SU-DHL-6 (cell line): ENCODE measurements around the gene CNKSR1.

Experiments used
- H2AFZ ChIP-seq: fragments of 200-600 bp; sonication (generic); 2 replicates; pipeline ENCODE4 v1.6.1; 2014; ENCODE audit warnings: low read depth, mild to moderate bottlenecking, moderate library complexity, mixed read lengths, antibody characterized with exemption, low read length; ENCODE audit not compliant: severe bottlenecking
- H3F3A ChIP-seq: fragments of 200-600 bp; shearing (Covaris generic); 2 replicates; pipeline ENCODE4 v1.6.0; 2016; ENCODE audit warnings: antibody characterized with exemption, mild to moderate bottlenecking; ENCODE audit not compliant: insufficient read depth
- H3K27ac ChIP-seq: fragments of 200-600 bp; sonication (generic); 2 replicates; pipeline ENCODE4 v1.5.1; 2016; ENCODE audit warnings: low read depth, mild to moderate bottlenecking, low read length, moderate library complexity, mixed read lengths
- H3K27me3 ChIP-seq: fragments of 200-600 bp; sonication (generic), shearing (Covaris generic); 2 replicates; pipeline ENCODE4 v1.6.0; 2014; ENCODE audit warnings: mild to moderate bottlenecking, low read length
- H3K36me3 ChIP-seq: fragments of 200-600 bp; sonication (generic); 2 replicates; pipeline ENCODE4 v1.6.1; 2014; ENCODE audit warnings: mild to moderate bottlenecking, low read length, mixed read lengths
- H3K4me2 ChIP-seq: fragments of 300-600, 200-600 bp; shearing (Covaris generic), sonication (generic); 2 replicates; pipeline ENCODE4 v1.6.0; 2014; ENCODE audit warnings: low read length, low read depth, mild to moderate bottlenecking; ENCODE audit not compliant: poor library complexity, severe bottlenecking
- H3K4me3 ChIP-seq: fragments of 200-600 bp; sonication (generic); 2 replicates; pipeline ENCODE4 v1.5.1; 2014; ENCODE audit warnings: antibody characterized with exemption, low read length, mild to moderate bottlenecking, mixed read lengths; ENCODE audit not compliant: insufficient read depth, poor library complexity, severe bottlenecking
- H3K79me2 ChIP-seq: fragments of 200-600 bp; sonication (generic); 2 replicates; pipeline ENCODE4 v1.6.1; 2014; ENCODE audit warnings: mild to moderate bottlenecking, low read length, moderate library complexity; ENCODE audit not compliant: insufficient read depth
- H3K9ac ChIP-seq: fragments of 200-600 bp; sonication (generic); 2 replicates; pipeline ENCODE4 v1.7.0; 2014; ENCODE audit warnings: mild to moderate bottlenecking, low read length
- H3K9me2 ChIP-seq: fragments of 200-600 bp; sonication (generic); replicated peaks from 2 replicates; pipeline ENCODE4 v1.6.1; 2014; ENCODE audit warnings: low read length; ENCODE audit not compliant: insufficient read depth
- H3K9me3 ChIP-seq: fragments of 200-600 bp; sonication (generic); 2 replicates; pipeline ENCODE4 v1.6.1; 2014; ENCODE audit warnings: low read length, mixed read lengths; ENCODE audit not compliant: insufficient read depth
- H4K20me1 ChIP-seq: fragments of 200-600 bp; sonication (generic); 2 replicates; pipeline ENCODE4 v1.6.1; 2014; ENCODE audit warnings: low read depth, mild to moderate bottlenecking, antibody characterized with exemption, low read length, moderate library complexity, mixed read lengths
- EZH2phosphoT487 ChIP-seq: fragments of 200-600 bp; sonication (generic), shearing (Covaris generic); conservative IDR thresholded peaks from 2 replicates; pipeline ENCODE4 v1.6.1; 2018; ENCODE audit warnings: mild to moderate bottlenecking, antibody characterized with exemption, low read length, moderate library complexity, mixed read lengths
- TF ChIP-seq, protein P1 (sequence below): fragments of 200-600 bp; sonication (generic); IDR thresholded peaks from one replicate; pipeline ENCODE4 v1.5.1; 2017; ENCODE audit warnings: antibody characterized with exemption, mild to moderate bottlenecking, low read length, moderate library complexity; ENCODE audit not compliant: insufficient read depth, poor library complexity, severe bottlenecking

CNKSR1 gene

GRCh38 chr1:26200413-26200812 is 23.1 kb downstream of the CNKSR1 start:
- no peaks in the 10 kb centered on the region for H4K20me1 ChIP-seq
- H3K27me3 ChIP-seq = no peaks in the 10 kb centered on the region
- TF ChIP-seq, protein P1, sequence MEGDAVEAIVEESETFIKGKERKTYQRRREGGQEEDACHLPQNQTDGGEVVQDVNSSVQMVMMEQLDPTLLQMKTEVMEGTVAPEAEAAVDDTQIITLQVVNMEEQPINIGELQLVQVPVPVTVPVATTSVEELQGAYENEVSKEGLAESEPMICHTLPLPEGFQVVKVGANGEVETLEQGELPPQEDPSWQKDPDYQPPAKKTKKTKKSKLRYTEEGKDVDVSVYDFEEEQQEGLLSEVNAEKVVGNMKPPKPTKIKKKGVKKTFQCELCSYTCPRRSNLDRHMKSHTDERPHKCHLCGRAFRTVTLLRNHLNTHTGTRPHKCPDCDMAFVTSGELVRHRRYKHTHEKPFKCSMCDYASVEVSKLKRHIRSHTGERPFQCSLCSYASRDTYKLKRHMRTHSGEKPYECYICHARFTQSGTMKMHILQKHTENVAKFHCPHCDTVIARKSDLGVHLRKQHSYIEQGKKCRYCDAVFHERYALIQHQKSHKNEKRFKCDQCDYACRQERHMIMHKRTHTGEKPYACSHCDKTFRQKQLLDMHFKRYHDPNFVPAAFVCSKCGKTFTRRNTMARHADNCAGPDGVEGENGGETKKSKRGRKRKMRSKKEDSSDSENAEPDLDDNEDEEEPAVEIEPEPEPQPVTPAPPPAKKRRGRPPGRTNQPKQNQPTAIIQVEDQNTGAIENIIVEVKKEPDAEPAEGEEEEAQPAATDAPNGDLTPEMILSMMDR = no peak
- TF ChIP-seq EZH2phosphoT487 = no peak
- H3K79me2 ChIP-seq = no peaks in the 10 kb centered on the region
- H3K4me3 ChIP-seq = no peak overlapping the region
- H3K9me3 ChIP-seq = no peaks in the 10 kb centered on the region
- no peak overlapping the region for H3K4me2 ChIP-seq
- H3F3A ChIP-seq = no peaks in the 10 kb centered on the region
- H3K9ac ChIP-seq = no peak overlapping the region
- no peak overlapping the region for H3K27ac ChIP-seq
- no peaks in the 10 kb centered on the region for H3K36me3 ChIP-seq
- H3K9me2 ChIP-seq = no peaks in the 10 kb centered on the region
- H2AFZ ChIP-seq = no peak overlapping the region

- Histone ChIP-seq H3K79me2 (no peaks in the 10 kb centered on the region), H3K9me3 (no peaks in the 10 kb centered on the region), H3K27me3 (no peaks in the 10 kb centered on the region), H4K20me1 (no peaks in the 10 kb centered on the region), H3F3A (no peaks in the 10 kb centered on the region), H3K36me3 (no peaks in the 10 kb centered on the region), H3K9ac (no peak overlapping the region), H3K27ac (no peak overlapping the region), H2AFZ (no peak overlapping the region), H3K4me3 (no peak overlapping the region), H3K4me2 (no peak overlapping the region), H3K9me2 (no peaks in the 10 kb centered on the region)
- TF ChIP-seq EZH2phosphoT487 = no peak
- TF ChIP-seq, protein P1 = no peak
Observed at GRCh38 chr1:26203642-26204318, 26.5 kb downstream of the CNKSR1 start.

DNA sequence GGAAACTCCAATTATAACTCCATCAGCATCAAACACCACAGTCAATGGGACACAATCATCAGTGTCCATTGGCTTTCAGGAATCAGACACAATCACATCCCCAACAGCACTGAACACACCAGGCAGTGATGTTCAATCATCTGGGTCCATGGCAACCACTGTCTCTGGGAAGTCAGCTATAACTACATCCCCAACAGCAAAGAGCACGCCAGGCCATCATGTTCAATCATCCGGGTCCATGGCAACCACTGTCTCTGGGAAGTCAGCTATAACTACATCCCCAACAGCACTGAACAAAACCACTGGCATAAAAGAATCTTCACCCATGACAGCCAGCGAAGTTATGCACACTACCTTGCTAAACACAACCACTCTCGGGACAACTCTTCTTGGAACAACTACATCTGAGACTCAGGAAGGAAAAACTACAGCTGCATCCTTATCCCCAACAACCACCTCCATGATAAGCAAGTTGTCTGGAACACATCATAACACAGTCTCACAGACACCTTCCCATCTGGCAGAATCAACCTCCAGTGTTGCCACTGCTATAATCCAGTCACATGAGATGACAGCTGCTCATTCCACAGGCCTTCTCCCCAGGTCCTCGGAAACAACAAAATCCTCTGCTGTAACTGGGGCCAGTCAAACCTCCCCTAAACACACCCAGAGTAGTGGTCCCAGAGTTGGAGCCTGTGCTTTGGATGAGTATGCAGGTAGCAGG is 33.0 kb downstream of the CNKSR1 start:
- Histone ChIP-seq H3K36me3 (no peaks in the 10 kb centered on the region), H3K27ac (no peak overlapping the region), H4K20me1 (no peaks in the 10 kb centered on the region)

More for the DNA sequence above, 33.0 kb downstream of the CNKSR1 start:
- no peaks in the 10 kb centered on the region for H3K27me3 ChIP-seq
- H2AFZ ChIP-seq = no peak overlapping the region
- no peaks in the 10 kb centered on the region for H3K9me2 ChIP-seq
- H3K9me3 ChIP-seq = no peaks in the 10 kb centered on the region
- no peaks in the 10 kb centered on the region for H3K79me2 ChIP-seq
- no peak overlapping the region for H3K9ac ChIP-seq
- no peak overlapping the region for H3K4me3 ChIP-seq
- H3F3A ChIP-seq = no peaks in the 10 kb centered on the region
- TF ChIP-seq, protein P1 = no peak
- no peak for TF ChIP-seq EZH2phosphoT487
- no peak overlapping the region for H3K4me2 ChIP-seq
